Right lobe of liver (tissue), 6 donors: ENCODE data around the gene DIAPH3. TPM values are rescaled to one million over a fixed set of nuclear protein-coding genes. Genes with fewer than 3 reads are reported as not detected.

Experiments used
- ATAC-seq, 4 donors: fragments of 200-7000 bp; cut with Tn5 transposase; one replicate each; pipeline ENCODE4 v1.9.1; 2020; ENCODE audit warnings: mild to moderate bottlenecking in 4 of 4, moderate library complexity in 4 of 4
- DNase-seq, 3 donors: peaks; one replicate each; pipeline ENCODE4 v3.0.0-alpha.2; 2020
- H3K27ac ChIP-seq, 3 donors: fragments of 200-600 bp; one replicate each; pipeline ENCODE4 v1.8.0; 2022
- H3K27me3 ChIP-seq, 2 donors: fragments of 200-600 bp; one replicate each; pipeline ENCODE4 v1.8.0; 2022
- H3K36me3 ChIP-seq, 4 donors: fragments of 200-600 bp; sonication (generic) in 1 of 4; one replicate each; pipeline versions ENCODE4 v1.5.1 to v1.8.0; 2017 to 2022; ENCODE audit warnings: control low read depth in 1 of 4
- H3K4me1 ChIP-seq, 4 donors: fragments of 200-600 bp; sonication (generic) in 1 of 4; one replicate each; pipeline versions ENCODE4 v1.5.1 to v1.8.0; 2017 to 2022; ENCODE audit warnings: control low read depth in 1 of 4
- H3K4me3 ChIP-seq, 3 donors: fragments of 200-600 bp; one replicate each; pipeline ENCODE4 v1.8.0; 2022
- H3K9me3 ChIP-seq, 4 donors: fragments of 200-600 bp; sonication (generic) in 1 of 4; one replicate each; pipeline versions ENCODE4 v1.5.1 to v1.8.0; 2017 to 2022; ENCODE audit warnings: control low read depth in 1 of 4
- POLR2A ChIP-seq: fragments of 450-650 bp; IDR thresholded peaks from one replicate; pipeline ENCODE4 v1.6.1; 2017; ENCODE audit warnings: antibody characterized with exemption, mild to moderate bottlenecking
- WGBS: methylation state at CpG from one replicate; pipeline ENCODE4 v1.1.6; 2018; ENCODE audit warnings: low coverage, low lambda C conversion rate; ENCODE audit not compliant: insufficient coverage; ENCODE audit errors: missing lambda C conversion rate; 5-methylcytosine and 5-hydroxymethylcytosine counted together
- intact Hi-C, 2 donors: fragments of 100-400 bp; cut with DNase I; formaldehyde crosslinking; loops; one replicate each; pipeline versions ENCODE4 v1.11.2 to v1.14.1; 2022
- total RNA-seq, 6 experiments: library from RNA; depleted of rRNA in 2 of 6; stranded (reverse); fragments of >200 nt in 2 of 6; fragmentation: NEBNext Ultra II Directional in 3 of 6; extraction: Animal tissue kit (Norgen Biotek cat#: 25700) in 3 of 6; gene quantifications; one replicate each; pipeline versions ENCODE4 v1.1.0 to v1.2.4, GENCODE V29; 2016 to 2023
- TF ChIP-seq, protein P1 (sequence below), 4 donors: fragments of 200-600 bp in 3 of 4; fragments of 450-650 bp in 1 of 4; IDR thresholded peaks; one replicate each; pipeline versions ENCODE4 v1.5.1 to v1.8.0; 2016 to 2022; ENCODE audit warnings: antibody characterized with exemption in 4 of 4, mild to moderate bottlenecking in 2 of 4
- donor health status: DM: no; HTN: yes; CAD: no.
- donor health status: DM: no; HTN: no; CAD: no.
- donor health status: DM: no; HTN: no; CAD: no.
- donor health status: DM: no; HTN: yes; CAD: no.
- donor health status: DM: no; HTN: yes; CAD: no.

Gene DIAPH3
- total RNA-seq, 6 experiments from 2014 or later: 0.10 to 1.6 (median 0.93) TPM; not detected in 1

- no peaks in the 10 kb centered on the region for H3K9me3 ChIP-seq
- intact Hi-C loops: loop anchor here (5.0 to 10.0 kb wide), 2 partner anchors 98 to 280 kb away; no protein-coding TSS in a partner anchor
- H3K4me3 ChIP-seq: no peak overlapping the region
Measured at GRCh38 chr13:59674616-59675015, 489.1 kb downstream of the DIAPH3 start.

GRCh38 chr13:59673286-59673685 lies 490.4 kb downstream of the DIAPH3 start:
- ATAC-seq (no peak), DNase-seq (no peak)
- no peaks in the 10 kb centered on the region for H3K36me3 ChIP-seq
- 100% methylated on average over 1 of the region's 1 CpG for WGBS
- H3K27me3 ChIP-seq: no peaks in the 10 kb centered on the region
- intact Hi-C loops: loop anchor here in 1 of 2 donors (10.0 kb wide), 1 partner anchor 278 kb away; no protein-coding TSS in a partner anchor
- no peaks in the 10 kb centered on the region for H3K9me3 ChIP-seq
- no peak overlapping the region for H3K4me3 ChIP-seq
- H3K27ac ChIP-seq: no peak overlapping the region
- TF ChIP-seq POLR2A: no peak
- TF ChIP-seq, protein P1, sequence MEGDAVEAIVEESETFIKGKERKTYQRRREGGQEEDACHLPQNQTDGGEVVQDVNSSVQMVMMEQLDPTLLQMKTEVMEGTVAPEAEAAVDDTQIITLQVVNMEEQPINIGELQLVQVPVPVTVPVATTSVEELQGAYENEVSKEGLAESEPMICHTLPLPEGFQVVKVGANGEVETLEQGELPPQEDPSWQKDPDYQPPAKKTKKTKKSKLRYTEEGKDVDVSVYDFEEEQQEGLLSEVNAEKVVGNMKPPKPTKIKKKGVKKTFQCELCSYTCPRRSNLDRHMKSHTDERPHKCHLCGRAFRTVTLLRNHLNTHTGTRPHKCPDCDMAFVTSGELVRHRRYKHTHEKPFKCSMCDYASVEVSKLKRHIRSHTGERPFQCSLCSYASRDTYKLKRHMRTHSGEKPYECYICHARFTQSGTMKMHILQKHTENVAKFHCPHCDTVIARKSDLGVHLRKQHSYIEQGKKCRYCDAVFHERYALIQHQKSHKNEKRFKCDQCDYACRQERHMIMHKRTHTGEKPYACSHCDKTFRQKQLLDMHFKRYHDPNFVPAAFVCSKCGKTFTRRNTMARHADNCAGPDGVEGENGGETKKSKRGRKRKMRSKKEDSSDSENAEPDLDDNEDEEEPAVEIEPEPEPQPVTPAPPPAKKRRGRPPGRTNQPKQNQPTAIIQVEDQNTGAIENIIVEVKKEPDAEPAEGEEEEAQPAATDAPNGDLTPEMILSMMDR (IDR thresholded peaks at IDR 0.05): no peak
- H3K4me1 ChIP-seq: no peaks in the 10 kb centered on the region

More at GRCh38 chr13:59674616-59675015, 489.1 kb downstream of the DIAPH3 start:
- H3K27ac ChIP-seq: no peak overlapping the region
- no peaks in the 10 kb centered on the region for H3K36me3 ChIP-seq
- DNase-seq (no peak), ATAC-seq (no peak)
- TF ChIP-seq POLR2A: no peak
- TF ChIP-seq, protein P1 (IDR thresholded peaks at IDR 0.05): no peak
- 100% methylated on average over 1 of the region's 1 CpG for WGBS
- H3K4me1 ChIP-seq: no peaks in the 10 kb centered on the region
- no peaks in the 10 kb centered on the region for H3K27me3 ChIP-seq

- Histone ChIP-seq H3K9me3 (no peaks in the 10 kb centered on the region), H3K36me3 (no peaks in the 10 kb centered on the region), H3K27me3 (no peaks in the 10 kb centered on the region), H3K27ac (no peak overlapping the region), H3K4me1 (no peaks in the 10 kb centered on the region), H3K4me3 (no peak overlapping the region)
- intact Hi-C loops: loop anchor here in 1 of 2 donors (10.0 kb wide), 1 partner anchor 278 kb away; no protein-coding TSS in a partner anchor
- ATAC-seq (no peak), DNase-seq (no peak)
- WGBS: 56% methylated on average over 4 of the region's 4 CpGs
- TF ChIP-seq POLR2A: no peak
- TF ChIP-seq, protein P1 (IDR thresholded peaks at IDR 0.05): no peak
Measured at GRCh38 chr13:59672445-59672844, 491.3 kb downstream of the DIAPH3 start.

- no peak for DNase-seq
Measured at GRCh38 chr13:59671881-59672280, 491.8 kb downstream of the DIAPH3 start.

More at GRCh38 chr13:59671881-59672280, 491.8 kb downstream of the DIAPH3 start:
- WGBS: 92% methylated on average over 2 of the region's 2 CpGs
- H3K36me3 ChIP-seq: no peaks in the 10 kb centered on the region
- intact Hi-C loops: loop anchor here in 1 of 2 donors (10.0 kb wide), 1 partner anchor 277 kb away; no protein-coding TSS in a partner anchor
- ATAC-seq: no peak
- H3K27me3 ChIP-seq: no peaks in the 10 kb centered on the region
- no peak for TF ChIP-seq POLR2A
- TF ChIP-seq, protein P1 (IDR thresholded peaks at IDR 0.05): no peak
- no peak overlapping the region for H3K4me3 ChIP-seq
- peak overlapping the region in 1 of 3 donors; percentile 12 for H3K27ac ChIP-seq
- H3K9me3 ChIP-seq: no peaks in the 10 kb centered on the region
- H3K4me1 ChIP-seq: no peaks in the 10 kb centered on the region
